ENCODE measurements around the gene C19orf73.

The C19orf73 gene, protein sequence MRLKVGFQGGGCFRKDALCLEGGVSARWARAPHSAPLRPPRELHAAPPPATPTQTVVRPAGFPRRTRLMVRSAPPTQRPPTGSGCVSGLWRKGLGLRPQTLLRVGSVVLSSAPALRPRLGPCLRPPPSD

DNA sequence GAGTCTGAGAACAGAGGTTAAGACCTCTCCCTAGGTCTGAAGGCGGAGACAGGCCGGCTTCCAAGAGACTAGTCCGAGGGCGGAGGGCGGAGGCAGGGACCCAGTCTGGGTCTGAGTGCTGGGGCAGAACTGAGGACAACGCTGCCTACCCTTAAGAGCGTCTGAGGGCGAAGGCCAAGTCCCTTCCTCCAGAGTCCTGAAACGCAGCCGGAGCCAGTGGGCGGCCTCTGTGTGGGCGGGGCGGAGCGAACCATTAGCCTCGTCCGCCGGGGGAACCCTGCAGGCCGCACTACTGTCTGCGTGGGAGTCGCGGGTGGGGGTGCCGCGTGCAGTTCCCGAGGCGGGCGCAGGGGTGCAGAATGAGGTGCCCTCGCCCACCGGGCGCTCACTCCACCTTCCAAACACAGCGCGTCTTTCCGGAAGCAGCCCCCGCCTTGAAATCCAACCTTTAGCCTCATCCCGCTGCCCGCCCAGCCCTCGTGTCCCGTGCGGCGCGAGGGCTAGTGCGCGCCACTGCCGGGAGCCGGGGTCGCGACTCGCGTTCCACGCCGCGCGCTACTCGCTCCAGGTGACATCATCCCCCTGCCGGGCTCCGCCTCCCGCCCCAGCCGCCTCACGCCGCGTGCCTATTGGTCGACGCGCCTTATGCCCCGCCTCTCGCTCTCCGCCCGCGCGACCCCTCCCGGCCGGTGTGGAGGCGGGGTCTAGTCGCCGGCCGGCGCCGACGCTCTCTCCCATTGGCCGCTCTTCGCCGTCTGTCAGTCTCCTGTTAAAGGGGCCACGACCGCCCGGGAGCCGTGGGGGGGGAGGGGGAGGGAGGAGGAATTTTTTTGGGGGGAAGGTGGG, at the start of gene C19orf73:
Gene C19orf73, minus strand, starts transcription at position 579 of the 846 bp plus-strand sequence. Its CDS starts 121 bp downstream, at position 458.
- peak; percentile 98 for DNase-seq

DNA sequence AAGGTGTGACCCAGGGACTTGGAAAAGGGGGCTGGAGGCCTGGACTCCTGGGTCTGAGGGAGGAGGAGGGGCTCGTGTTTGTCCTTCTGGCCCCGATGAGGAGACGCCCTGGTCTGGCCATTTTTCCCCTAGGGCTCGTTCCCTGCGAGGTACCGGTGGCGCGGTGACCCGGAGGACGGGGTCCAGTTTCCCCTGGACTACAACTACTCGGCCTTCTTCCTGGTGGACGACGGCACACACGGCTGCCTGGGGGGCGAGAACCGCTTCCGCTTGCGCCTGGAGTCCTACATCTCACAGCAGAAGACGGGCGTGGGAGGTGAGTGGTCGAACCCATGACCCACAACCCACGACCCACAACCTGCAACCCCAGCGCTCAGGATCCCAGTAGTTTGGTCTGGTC, 49.5 kb upstream of the C19orf73 start:
- no peak for DNase-seq

DNA sequence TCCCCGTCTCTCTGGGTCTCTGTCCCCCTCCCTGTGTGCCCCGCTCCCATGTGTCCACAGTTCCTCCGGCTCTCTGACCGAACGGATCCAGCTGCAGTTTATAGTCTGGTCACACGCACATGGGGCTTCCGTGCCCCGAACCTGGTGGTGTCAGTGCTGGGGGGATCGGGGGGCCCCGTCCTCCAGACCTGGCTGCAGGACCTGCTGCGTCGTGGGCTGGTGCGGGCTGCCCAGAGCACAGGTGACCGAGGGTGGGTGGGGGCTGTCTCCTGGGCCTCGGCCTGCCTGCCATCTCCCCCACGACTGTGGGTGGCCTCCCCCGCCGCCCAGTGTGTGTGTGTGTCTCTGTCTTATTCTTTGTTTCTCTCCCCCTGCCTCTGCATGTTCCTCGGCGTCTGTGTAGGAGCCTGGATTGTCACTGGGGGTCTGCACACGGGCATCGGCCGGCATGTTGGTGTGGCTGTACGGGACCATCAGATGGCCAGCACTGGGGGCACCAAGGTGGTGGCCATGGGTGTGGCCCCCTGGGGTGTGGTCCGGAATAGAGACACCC, 49.0 kb upstream of the C19orf73 start:
- DNase-seq: no peak

DNA sequence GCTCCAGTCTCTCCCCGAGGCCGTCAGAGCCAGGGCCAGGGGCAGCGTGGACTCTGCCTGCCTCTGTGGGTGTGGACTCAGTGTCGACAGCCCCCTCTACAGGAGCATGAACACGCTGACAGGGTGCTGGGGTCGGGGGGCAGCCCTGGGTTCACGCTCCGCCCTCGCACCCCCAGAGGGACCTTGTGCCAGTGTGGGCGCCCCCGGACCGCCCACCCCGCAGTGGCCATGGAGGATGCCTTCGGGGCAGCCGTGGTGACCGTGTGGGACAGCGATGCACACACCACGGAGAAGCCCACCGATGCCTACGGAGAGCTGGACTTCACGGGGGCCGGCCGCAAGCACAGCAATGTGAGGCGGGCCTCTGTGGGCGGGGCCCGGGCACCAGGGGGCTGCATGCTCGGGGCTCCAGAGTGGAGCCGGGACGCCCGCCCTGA, 46.9 kb upstream of the C19orf73 start:
- no peak for DNase-seq

DNA sequence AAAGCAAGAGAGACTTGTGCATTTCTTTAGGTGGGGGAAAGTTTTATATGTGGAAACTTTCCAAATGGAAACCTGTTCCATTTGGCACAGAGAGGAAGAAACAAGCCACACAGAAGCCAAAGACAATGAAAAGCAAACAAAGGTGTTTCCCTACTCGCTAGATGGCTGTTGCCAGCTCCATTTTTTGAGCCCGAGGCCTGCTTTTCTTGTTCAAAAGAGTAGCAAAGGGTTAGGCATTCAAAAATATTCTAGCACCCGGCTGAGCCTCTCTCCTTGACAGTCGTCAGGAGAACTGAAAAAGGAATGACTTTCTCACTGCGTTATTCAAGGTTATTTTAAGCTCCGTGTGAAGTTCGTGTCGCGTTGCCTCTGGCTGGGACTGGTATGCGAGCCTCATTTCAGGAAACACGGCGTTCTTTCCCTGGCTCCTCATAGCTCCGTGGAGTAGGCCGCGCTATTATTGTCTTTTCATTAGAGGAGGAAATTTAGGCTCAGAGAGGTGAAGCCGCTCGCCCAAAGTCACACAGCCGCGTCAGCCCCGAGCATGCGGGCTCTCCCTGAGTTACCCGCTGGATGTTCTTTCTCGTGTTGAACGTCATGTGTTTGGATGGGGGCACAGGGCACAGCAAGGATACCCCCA, 46.3 kb upstream of the C19orf73 start:
- DNase-seq: no peak

DNA sequence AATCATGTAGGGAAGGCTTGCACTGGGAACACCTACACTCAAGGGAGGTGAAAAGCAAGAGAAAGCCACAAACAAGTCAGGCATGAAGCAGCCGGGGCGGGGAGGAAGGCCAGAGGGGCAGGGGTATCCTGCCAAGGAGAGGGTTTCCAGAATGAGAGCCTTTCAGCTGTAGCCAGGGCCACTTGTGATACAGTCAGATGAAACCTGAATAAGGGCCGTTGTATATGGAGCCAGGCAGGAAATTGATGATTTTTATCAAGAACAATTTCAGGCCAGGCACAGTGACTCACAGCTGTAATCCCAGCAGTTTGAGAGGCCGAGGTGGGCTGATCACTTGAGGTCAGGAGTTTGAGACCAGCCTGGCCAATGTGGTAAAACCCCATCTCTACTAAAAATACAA, 43.0 kb upstream of the C19orf73 start:
- no peak for DNase-seq

DNA sequence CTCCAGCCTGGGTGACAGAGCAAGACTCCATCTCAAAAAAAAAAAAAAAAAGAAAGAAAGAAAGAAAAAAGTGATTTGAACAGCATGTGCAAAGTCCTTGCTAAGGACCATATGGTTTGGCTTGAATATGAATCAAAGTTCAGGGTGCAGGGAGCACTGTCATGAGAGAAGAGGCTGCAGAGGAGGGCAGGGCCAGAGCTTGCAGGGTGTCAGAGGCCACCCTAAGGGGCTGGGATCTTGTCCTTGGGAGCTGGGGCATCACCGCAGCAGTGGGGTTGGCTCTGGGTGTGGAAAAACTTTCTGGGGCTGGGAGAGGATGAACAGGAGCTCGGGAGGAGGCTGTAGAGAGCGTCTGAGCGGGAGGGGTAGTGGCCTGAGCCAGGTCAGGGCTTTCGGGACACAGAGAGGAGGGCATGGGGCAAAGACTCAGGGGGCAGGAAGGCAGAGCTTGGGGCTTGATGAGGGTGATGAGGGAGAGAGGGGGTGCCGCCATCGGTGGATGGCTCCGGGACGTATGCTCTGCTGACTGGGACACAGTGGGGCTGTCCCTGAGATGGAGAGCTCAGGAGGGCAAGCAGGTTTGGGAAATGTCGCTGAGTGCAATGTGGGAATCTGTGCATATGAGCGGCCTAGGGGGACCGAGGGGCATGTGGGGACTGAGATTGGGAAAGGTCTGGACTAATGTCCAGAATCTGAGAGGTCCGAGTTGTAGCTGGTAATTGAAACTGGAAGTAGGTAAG, 41.7 kb upstream of the C19orf73 start:
- no peak for DNase-seq

DNA sequence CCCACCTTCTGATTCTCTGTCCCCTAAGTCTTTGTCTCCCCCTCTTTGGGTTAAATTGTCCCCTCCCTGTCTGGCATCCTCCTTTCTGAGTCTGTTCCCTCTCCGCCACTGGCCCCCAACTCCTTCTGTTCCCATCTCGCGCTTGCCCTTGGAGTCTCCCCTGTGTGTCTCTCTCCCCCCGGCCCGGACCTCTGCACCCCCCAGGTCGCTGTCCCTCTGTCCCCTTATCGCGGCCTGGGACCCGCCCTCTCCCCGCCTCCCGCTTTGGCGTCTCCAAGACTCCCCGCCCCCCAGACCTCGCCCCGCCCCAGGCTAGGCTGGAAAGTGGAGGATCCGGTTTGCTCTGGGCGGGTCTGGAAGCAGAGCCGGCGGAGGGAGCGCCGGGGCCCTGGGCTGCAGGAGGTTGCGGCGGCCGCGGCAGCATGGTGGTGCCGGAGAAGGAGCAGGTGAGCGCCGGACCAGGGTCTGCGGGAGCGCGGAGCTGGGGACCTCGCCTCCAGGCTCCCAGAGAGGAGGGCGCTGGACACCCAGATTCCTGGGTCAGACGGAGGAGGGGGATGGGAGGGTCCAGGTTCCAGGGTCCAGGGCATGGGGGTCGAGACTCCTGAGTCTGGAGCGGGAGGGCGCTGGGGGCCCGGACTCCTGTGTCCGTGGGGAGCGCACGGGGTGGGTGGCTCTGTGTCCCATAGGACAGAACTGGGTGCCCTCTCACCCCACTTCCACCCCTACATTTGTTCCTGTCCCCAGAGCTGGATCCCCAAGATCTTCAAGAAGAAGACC, 38.7 kb upstream of the C19orf73 start, which contains the start of gene TRPM4:
Gene TRPM4, plus strand, starts transcription at position 348 of the 780 bp plus-strand sequence. Its CDS starts 75 bp downstream, at position 423.
- peak; percentile 79 for DNase-seq

DNA sequence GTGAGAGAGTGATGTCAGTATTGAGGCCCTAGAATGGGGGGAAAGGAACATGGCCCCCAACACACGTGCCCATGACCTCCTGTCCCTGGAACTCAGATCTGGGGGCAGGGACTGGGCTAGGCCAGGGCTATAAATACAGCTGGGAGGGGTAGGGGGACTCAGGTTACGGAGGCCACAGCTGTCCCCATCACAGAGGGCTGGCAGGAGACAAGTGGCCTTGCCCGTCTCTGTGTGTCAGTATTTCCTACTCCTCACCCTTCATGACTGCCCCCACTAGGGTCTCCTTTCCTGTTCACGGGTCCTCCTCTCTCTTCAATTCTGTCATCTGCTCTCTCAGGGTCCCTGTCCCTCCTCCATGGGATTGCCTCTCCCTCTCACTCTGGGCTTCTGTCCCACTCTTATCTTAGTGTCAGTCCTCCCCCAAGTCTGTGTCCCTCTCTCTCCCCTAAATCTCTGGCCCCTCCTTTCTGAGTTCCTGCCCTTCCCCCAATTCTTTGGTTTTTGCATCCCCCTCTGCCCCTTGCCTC, 36.9 kb upstream of the C19orf73 start:
- DNase-seq: no peak

DNA sequence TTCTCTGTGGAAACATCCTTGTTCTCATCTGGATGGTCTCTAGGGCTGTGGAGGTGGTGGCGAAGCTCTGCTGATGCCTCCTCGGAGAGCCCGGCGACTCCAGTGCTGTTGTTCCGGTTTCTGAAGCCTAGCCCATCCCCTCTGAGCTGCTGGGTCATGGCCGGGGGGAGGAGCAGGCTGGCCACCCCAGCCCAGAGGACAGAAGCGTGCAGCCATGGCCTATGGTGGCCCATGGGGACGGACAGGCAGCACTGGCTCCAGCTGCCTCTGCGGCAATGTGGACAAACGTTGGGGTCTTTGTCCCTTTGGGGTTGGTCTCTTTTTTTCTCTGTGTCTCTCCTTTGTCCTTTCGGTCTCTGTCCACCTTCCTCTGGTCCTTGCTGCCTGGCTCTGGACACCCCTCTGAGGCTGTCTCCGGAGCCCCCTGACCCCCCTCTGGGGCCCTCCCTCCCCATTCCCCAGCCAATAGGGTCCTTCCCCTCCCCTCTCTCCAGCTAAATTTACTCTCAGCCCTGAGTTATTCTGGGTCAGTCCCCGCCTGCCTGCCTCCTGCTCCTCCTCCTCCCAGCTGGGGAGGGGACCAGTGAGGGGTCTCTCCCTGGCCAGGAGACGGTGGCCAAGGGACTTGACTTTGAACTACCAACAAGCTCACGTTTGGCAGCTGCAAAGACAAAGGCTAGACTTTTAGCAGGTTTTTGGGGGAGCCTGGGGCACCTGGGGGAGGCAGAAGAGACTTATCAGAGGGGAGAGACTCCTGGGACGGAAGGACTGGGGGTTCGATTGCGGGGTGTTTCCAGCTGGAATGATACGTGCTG, 36.3 kb upstream of the C19orf73 start, which contains the start of gene HRC:
Gene HRC, minus strand, starts transcription at position 392 of the 815 bp plus-strand sequence. Its CDS starts 159 bp downstream, at position 233.
- no peak for DNase-seq

DNA sequence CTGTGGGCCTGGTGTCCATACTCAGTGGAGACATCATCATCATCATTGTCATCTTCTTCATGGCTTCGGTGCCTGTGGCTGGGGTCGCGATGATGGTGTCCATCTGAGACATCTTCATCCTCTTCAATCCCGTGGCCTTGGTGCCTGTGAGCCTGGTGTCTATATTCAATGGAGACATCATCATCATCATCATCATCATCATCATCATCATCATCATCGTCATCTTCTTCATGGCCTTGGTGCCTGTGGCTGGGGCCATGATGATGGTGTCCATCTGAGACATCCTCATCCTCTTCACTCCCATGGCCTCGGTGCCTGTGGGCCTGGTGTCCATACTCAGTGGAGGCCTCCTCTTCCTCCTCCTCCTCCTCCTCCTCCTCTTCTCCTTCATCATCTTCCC, 35.3 kb upstream of the C19orf73 start:
- DNase-seq: no peak

DNA sequence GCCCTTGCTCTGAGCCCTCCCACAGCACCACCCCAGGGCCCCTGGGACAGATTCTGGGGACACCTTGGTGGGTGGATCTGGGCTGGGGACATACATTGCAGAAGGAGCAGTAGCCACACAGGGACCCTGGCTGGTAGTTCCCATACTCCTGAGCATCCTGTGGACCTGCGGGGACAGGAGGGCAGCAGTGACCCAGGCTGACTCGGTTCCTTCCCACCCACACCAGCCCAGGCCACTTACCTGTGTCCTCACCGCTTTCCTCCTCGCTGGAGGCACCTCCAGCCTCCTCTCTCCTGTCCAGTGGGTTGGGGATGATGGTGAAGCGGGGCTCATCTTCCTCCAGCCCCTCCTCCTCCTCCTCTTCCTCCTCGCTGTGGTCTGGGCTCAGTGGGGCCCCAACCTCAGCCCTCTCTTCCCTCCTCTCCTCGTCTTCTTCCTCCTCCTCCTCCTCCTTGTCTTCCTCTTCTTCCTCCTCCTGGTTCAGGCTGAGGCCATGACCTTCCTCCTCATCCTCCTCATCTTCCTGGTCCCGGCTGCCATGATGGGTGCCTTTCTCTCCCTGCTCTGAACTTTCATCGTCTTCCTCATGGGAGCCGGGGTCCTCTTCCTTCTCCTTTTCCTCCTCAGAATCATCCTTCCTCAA, 34.3 kb upstream of the C19orf73 start:
- no peak for DNase-seq

DNA sequence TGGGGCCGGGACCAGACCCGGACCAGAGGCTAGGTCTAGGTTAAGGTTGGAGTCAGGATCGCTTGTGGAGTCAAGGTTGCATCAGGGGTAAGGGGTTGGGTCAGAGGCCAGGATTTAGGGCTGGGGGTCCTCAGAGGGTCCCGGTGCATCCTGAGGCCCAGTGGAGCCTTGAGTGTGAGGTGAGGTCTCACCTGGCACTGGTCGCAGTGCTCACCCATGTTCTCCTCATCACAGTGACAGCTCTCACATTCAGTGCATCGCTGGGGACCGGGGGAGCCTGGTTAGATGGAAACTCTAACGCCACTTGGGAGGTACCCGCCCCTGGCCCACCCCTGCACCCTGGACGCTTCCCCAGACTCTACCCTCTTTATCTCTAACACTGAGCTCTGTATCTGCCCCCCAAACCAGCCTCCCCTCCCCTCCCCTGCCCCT, 33.2 kb upstream of the C19orf73 start:
- DNase-seq: no peak

DNA sequence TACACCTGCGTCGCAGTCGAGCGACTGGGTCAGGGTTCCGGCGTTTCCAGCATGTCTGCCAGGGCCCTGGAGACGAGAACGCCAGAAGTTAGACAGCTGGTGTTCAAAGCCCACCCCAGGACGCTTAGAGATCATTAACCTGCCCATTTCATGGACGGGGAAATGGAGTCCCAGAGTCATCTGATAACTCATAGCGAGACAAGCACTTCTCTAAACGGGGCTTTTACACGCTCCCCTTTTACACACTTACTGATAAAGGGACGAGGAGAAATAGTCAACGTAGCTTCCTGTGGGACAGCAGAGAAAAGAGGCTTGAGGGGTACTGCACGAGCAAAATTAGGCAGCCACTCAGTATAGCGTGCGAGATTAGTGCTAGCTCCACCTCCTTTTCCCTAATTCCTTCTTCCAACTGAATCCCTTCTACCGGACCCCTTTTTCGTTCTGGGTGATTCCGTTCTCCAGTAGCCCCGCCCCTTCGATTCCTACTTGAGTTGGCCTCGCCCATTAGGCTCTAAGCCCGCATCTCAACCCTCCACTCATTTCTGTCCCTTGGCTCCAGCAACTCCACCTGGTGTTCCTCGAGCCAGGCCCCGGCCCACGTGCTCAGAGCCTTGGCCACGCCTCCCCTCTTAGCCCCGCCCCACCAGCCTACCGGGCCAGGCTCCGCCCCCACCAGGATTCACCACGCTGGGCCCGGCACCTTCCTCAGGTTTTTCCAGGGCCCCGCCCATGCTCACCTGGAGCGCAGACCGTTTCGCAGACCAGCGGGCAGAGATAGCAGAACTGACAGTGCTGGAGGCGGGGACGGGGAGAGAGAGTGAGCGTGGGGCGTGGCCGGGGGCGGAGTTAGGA, 32.5 kb upstream of the C19orf73 start:
- peak; percentile 78 for DNase-seq

DNA sequence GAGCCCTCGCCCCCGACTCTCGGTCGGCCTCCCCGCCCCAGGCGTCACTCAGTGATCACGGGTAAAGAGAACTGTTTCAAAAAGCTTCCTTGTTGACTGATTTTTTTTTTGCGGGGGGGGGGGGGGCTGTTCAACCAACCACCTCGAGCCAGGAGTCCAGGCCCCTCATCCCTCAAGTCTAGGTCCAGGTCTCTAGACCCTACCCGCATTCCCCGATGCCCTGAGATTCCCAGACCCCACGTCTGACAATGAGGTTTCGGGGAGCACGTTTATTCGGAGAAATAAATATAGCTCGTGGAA, 32.0 kb upstream of the C19orf73 start:
- DNase-seq: no peak

DNA sequence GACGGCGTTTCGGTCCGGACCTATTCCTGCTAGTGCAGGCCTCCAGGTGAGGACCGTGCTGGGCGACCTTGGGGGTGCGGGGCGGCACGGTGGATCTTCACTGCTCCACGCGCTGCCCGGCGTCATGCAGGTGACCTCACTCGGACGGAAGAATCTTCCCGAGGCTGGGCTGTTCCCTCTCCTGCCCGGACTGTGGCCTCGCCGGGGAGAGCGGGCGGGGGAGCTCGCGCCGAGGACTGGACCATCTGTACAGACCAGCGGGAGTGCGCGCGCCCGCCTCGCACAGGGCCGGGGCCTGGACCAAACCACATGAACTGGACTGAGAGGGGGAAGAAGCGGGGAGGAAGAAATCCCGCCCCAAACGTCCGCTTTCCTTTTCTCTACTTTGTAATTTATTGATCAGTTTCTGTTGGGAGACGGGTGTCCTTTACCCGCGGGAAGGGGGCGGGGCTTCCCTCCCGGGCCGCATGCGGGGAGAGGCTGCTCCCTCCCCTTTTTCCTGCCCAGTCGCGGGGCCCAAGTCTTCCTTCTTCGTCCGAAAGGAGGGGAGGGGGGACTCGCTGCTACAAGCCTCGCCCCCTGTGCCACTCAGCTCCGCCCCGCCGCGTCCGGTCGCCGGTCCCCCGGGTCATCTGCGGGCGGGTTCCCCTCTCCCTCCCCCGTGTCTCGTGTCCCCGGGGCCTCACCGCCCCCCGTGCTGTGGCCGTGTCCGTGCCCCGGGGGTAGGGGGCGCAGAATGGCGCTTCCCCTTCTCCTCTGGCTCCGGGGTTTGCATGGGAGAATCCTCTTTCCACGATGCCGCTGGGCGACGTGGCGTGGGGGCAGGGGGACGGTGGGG, 31.4 kb upstream of the C19orf73 start:
- DNase-seq: peak; percentile 81

DNA sequence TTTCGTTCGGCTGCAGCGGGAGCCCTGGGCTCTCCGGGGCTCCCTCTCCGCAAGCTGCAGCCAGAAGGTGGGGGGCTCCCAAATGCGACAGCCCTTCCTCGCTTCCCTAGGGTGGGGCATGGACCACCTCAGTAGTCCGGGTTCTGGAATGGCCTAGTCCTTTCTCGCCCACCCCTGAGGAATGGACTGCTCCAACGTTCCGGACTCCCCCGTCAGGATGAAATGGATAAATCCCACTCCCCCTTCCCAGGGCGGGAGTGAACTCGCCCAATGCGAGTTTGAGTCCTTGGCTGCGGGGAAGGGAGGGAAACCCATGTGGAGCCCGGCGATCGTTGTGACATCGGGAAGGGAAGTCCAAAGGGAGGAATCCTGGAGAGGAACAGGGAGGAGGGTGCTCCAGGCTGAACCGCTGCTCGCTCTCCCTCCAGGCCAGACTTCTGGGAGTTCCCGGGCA, 30.7 kb upstream of the C19orf73 start:
- no peak for DNase-seq

All from activated effector memory CD4-positive, alpha-beta T cell treated with anti-CD3 and anti-CD28 coated beads, Interleukin-2, amount 50 U/mL, for 16 hours (primary cell).